Activated B cell treated with CpG ODN at 0.5 μM for 24 hours (primary cell): ENCODE results near the gene TAF4. TPM values are rescaled to one million over a fixed set of nuclear protein-coding genes. Genes with fewer than 3 reads are reported as not detected.

Experiments
- ATAC-seq: fragments of 200-7000 bp; cut with Tn5 transposase; one replicate; pipeline ENCODE4 v1.10.0; 2021; ENCODE audit warnings: low read depth, mild to moderate bottlenecking, moderate library complexity
- CTCF ChIA-PET: fragments of 350-600 bp; sonication (Branson Sonifier 250); formaldehyde crosslinking; loops from one replicate; lab custom pipeline; 2021; ENCODE audit warnings: antibody characterized with exemption; lab: Charles Lee
- POLR2A ChIA-PET: fragments of 350-600 bp; sonication (Branson Sonifier 250); formaldehyde crosslinking; loops from one replicate; lab custom pipeline; 2021; ENCODE audit warnings: antibody characterized with exemption; lab: Charles Lee
- DNase-seq: peaks from one replicate; pipeline ENCODE4 v3.0.0; 2022
- H3K27ac Mint-ChIP-seq: one replicate; pipeline ENCODE4 v1.8.0; 2020; ENCODE audit warnings: mixed read lengths
- H3K27me3 Mint-ChIP-seq: one replicate; pipeline ENCODE4 v1.8.0; 2021; ENCODE audit warnings: mixed read lengths
- H3K36me3 Mint-ChIP-seq: one replicate; pipeline ENCODE4 v1.8.0; 2021; ENCODE audit warnings: low read depth, mixed read lengths
- H3K4me1 Mint-ChIP-seq: one replicate; pipeline ENCODE4 v1.8.0; 2021; ENCODE audit warnings: mixed read lengths
- H3K4me3 Mint-ChIP-seq: one replicate; pipeline ENCODE4 v1.8.0; 2020; ENCODE audit warnings: mild to moderate bottlenecking, mixed read lengths
- H3K9me3 Mint-ChIP-seq: one replicate; pipeline ENCODE4 v1.8.0; 2020; ENCODE audit warnings: mixed read lengths
- CTCF ChIP-seq: fragments of 200-600 bp; IDR thresholded peaks from one replicate; pipeline ENCODE4 v1.8.0; 2022; ENCODE audit warnings: antibody characterized with exemption, mild to moderate bottlenecking
- intact Hi-C: fragments of 100-400 bp; cut with micrococcal nuclease; formaldehyde crosslinking; loops from one replicate; pipeline ENCODE4 v1.15.1; 2024
- total RNA-seq: library from RNA; stranded (reverse); gene quantifications from 2 replicates; pipeline ENCODE4 v1.2.3, GENCODE V29; 2022

Gene TAF4
- total RNA-seq, 1 donor from 2014 or later = 26.9 TPM

DNA sequence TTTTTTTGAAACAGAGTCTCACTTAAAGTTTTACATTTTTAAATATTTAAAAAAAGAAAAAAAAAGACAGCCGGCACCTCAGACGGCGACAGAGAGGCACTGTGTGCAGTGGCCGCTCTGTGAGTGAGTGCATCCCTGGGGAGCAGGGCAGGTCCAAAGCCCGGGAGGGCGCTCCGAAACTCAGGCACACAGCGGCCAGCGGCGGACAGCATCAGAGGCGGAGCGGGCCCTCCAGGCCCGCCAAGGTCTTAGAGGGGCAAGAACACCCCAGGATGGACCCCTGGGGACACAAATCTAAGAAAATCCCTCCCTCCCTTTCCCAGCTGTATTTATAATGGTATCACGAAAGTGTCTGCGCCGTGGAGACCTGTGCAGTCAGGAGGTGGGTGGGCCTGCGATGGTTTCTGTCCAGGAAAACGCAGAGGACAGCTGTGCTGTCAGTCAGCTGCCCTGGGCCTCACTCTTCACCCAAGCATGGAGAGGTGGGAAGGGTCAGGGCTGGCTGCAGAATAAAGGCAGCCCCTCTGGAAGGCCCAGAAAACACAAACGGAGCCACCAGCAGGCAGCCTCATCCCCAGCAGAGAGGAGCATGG, 43.8 kb downstream of the TAF4 start:
- ATAC-seq (no peak), DNase-seq (no peak)
- intact Hi-C loops = no loop called here
- CTCF ChIA-PET = no interaction called here
- POLR2A ChIA-PET = no interaction called here
- no peak for TF ChIP-seq CTCF
- Mint-ChIP-seq H3K36me3 (peaks cover 5% of the 10 kb centered on the region), H3K27ac (no peak overlapping the region), H3K4me3 (no peak overlapping the region), H3K27me3 (no peaks in the 10 kb centered on the region), H3K9me3 (no peaks in the 10 kb centered on the region), H3K4me1 (peaks cover 28% of the 10 kb centered on the region)

DNA sequence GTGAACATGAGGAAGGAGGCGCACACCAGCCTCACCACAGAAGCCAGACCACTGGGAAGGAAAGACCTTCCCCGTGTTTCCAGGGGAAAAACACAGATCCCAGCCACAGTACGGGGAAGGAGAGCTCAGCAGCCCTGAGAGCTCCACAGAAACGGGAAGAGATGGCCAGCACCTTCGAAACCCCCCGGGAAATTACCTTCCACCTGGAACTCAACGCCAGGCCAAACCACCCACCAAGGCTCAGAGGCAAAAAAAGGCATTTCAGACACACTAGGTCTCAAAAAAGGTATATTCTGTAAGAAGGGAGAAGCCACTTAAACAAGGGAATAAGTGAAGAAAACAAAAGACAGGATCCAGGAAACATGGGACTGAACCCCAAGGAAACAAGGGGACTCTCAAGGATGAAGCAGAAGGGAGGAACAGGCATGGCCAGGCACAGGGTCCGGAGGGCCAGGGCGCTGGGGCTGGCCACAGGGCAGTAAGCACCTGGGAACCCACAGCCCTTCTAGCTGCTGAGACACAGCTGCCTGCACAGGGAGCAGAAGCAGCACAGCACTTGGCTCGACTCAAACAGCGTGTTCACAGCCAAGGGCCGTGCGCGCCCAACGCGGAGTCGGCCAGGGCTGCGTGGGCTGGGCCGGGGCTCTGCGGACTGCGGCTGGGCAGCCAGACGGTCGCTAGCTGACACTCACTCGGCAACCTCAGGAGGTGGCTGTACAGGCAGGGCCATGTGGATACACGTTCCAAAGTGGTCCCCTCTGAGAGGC, 44.6 kb downstream of the TAF4 start:
- Mint-ChIP-seq H3K27me3 (no peaks in the 10 kb centered on the region), H3K4me3 (no peak overlapping the region), H3K4me1 (peaks cover 24% of the 10 kb centered on the region), H3K9me3 (no peaks in the 10 kb centered on the region), H3K27ac (peak overlapping the region; percentile 30), H3K36me3 (peaks cover 6% of the 10 kb centered on the region)
- DNase-seq = no peak
- ChIA-PET POLR2A (no interaction called here), CTCF (no interaction called here)
- no peak for TF ChIP-seq CTCF
- intact Hi-C loops = no loop called here
- ATAC-seq = no peak

- DNase-seq (no peak), ATAC-seq (no peak)
- CTCF ChIA-PET = no interaction called here
- H3K36me3 Mint-ChIP-seq = peaks cover 4% of the 10 kb centered on the region
- no peaks in the 10 kb centered on the region for H3K27me3 Mint-ChIP-seq
- no peak for TF ChIP-seq CTCF
- H3K4me3 Mint-ChIP-seq = no peak overlapping the region
- H3K4me1 Mint-ChIP-seq = peaks cover 13% of the 10 kb centered on the region
- no peak overlapping the region for H3K27ac Mint-ChIP-seq
- intact Hi-C loops = loop anchor here (10.0 kb wide), 1 partner anchor 255 kb away; no protein-coding TSS in a partner anchor
- H3K9me3 Mint-ChIP-seq = no peaks in the 10 kb centered on the region
- POLR2A ChIA-PET = no interaction called here
Measured at GRCh38 chr20:62019881-62020492, 45.7 kb downstream of the TAF4 start.

DNA sequence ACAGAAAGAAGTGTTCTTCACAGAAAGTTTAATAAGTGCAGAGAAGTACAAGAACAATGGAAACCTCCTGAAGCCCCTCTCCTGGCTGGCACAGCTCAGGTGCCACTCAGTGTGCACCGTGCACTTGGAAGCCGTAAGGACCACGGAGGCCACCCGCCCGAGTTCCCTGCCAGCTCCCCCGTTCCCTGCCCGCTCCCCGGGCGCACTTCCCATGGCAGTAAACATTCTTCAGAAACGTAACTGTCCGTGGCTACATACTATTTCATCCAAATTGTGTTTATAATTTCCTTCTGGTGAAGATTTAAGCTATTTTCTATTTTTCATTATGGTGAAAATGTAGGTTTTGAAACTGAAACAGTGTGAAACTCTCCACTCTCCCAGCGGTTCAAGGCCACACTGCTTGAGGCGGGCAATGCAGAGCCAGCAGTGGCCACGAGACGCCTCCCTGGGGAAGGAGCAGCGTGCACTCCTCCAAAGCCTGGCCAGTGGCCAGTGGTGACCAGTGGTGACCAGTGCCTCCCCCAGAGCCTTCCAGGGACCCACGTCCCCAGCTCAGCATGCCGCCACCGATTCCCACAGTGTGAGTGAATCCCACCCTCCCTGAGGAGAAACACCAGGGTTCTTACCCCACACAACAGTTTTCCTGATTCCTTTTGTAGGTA, 46.4 kb downstream of the TAF4 start:
- POLR2A ChIA-PET = no interaction called here
- Mint-ChIP-seq H3K9me3 (no peaks in the 10 kb centered on the region), H3K36me3 (peaks cover 4% of the 10 kb centered on the region), H3K4me1 (peaks cover 10% of the 10 kb centered on the region), H3K4me3 (no peak overlapping the region), H3K27me3 (no peaks in the 10 kb centered on the region), H3K27ac (no peak overlapping the region)
- CTCF ChIA-PET = no interaction called here
- ATAC-seq (no peak), DNase-seq (no peak)
- intact Hi-C loops = loop anchor here (10.0 kb wide), 1 partner anchor 256 kb away; no protein-coding TSS in a partner anchor
- no peak for TF ChIP-seq CTCF
